CD14-positive monocyte (primary cell): Measurements from ENCODE around the gene SPACA1. TPM values are rescaled to one million over a fixed set of nuclear protein-coding genes. Genes with fewer than 3 reads are reported as not detected.
"Not testable (repeated sequence)": the region's sequence is repeated elsewhere in the genome, so short reads cannot be mapped to it uniquely, and the experiment has no call there.

ENCODE experiments used
- DNase-seq, 3 donors: peaks; one replicate each; pipeline ENCODE4 v3.0.0-alpha.2; 2011 to 2022
- H2AFZ ChIP-seq: 2 replicates; pipeline ENCODE4 v1.6.0; 2012; ENCODE audit warnings: mild to moderate bottlenecking, low read depth, low read length, inconsistent platforms; ENCODE audit not compliant: insufficient read depth, poor library complexity, severe bottlenecking
- H3K27ac ChIP-seq, 2 donors: 1 replicate in 1 of 2; 2 replicates in 1 of 2; pipeline ENCODE4 v1.5.1; 2012 to 2013; ENCODE audit warnings: low read length in 2 of 2, control low read depth in 1 of 2, inconsistent platforms in 1 of 2, low read depth in 1 of 2, mild to moderate bottlenecking in 1 of 2
- H3K27me3 ChIP-seq, 2 donors: one replicate each; pipeline versions ENCODE4 v1.6.0 to v1.6.1; 2011 to 2013; ENCODE audit warnings: low read length in 2 of 2; ENCODE audit not compliant: control insufficient read depth in 2 of 2, insufficient read depth in 2 of 2
- H3K36me3 ChIP-seq, 2 donors: replicated peaks in 1 of 2; 1 replicate in 1 of 2; 2 replicates in 1 of 2; pipeline versions ENCODE4 v1.5.1 to v1.6.1; 2012 to 2013; ENCODE audit warnings: low read length in 2 of 2, control low read depth in 1 of 2, inconsistent platforms in 1 of 2, mild to moderate bottlenecking in 1 of 2; ENCODE audit not compliant: insufficient read depth in 2 of 2, control insufficient read depth in 1 of 2
- H3K4me1 ChIP-seq, 2 donors: 1 replicate in 1 of 2; 2 replicates in 1 of 2; pipeline versions ENCODE4 v1.5.1 to v1.6.1; 2012 to 2013; ENCODE audit warnings: low read length in 2 of 2, control low read depth in 1 of 2, inconsistent platforms in 1 of 2, mild to moderate bottlenecking in 1 of 2, moderate library complexity in 1 of 2; ENCODE audit not compliant: insufficient read depth in 2 of 2, control insufficient read depth in 1 of 2
- H3K4me2 ChIP-seq: replicated peaks from 2 replicates; pipeline ENCODE3; 2012; ENCODE audit warnings: low read length, moderate library complexity, mild to moderate bottlenecking; ENCODE audit not compliant: poor library complexity, severe bottlenecking; ENCODE audit errors: extremely low read depth
- H3K4me3 ChIP-seq, 3 experiments: fragments of 200-600 bp in 1 of 3; sonication (generic) in 1 of 3; replicated peaks in 1 of 3; 1 replicate in 2 of 3; 2 replicates in 1 of 3; pipeline ENCODE4 v1.5.1; 2011 to 2013; ENCODE audit warnings: low read length in 3 of 3, mild to moderate bottlenecking in 3 of 3, control low read depth in 2 of 3, low read depth in 2 of 3, inconsistent platforms in 1 of 3, moderate library complexity in 1 of 3
- H3K79me2 ChIP-seq: 2 replicates; pipeline ENCODE4 v1.6.0; 2012; ENCODE audit warnings: mild to moderate bottlenecking, control low read depth, inconsistent platforms, low read length, moderate library complexity; ENCODE audit not compliant: insufficient read depth
- H3K9ac ChIP-seq: 2 replicates; pipeline ENCODE4 v1.6.0; 2017; ENCODE audit warnings: low read length, mild to moderate bottlenecking; ENCODE audit not compliant: insufficient read depth, poor library complexity, severe bottlenecking
- H3K9me3 ChIP-seq, 2 donors: replicated peaks in 1 of 2; 1 replicate in 1 of 2; 2 replicates in 1 of 2; pipeline versions ENCODE4 v1.5.1 to v1.6.1; 2012 to 2013; ENCODE audit warnings: low read length in 2 of 2, control low read depth in 1 of 2; ENCODE audit not compliant: control insufficient read depth in 1 of 2, insufficient read depth in 1 of 2
- H4K20me1 ChIP-seq: 2 replicates; pipeline ENCODE4 v1.6.0; 2012; ENCODE audit warnings: mild to moderate bottlenecking, low read length, control low read depth, moderate library complexity; ENCODE audit not compliant: insufficient read depth
- H3K27ac Mint-ChIP-seq, 7 donors: one replicate each; pipeline ENCODE4 v1.8.0; 2020; ENCODE audit warnings: mild to moderate bottlenecking in 7 of 7, mixed read lengths in 7 of 7, moderate library complexity in 6 of 7, inconsistent platforms in 2 of 7
- H3K27me3 Mint-ChIP-seq, 3 donors: one replicate each; pipeline ENCODE4 v1.8.0; 2021 to 2022; ENCODE audit warnings: low read depth in 3 of 3, mild to moderate bottlenecking in 3 of 3, mixed read lengths in 3 of 3, moderate library complexity in 3 of 3, inconsistent platforms in 1 of 3
- H3K36me3 Mint-ChIP-seq, 2 donors: one replicate each; pipeline ENCODE4 v1.8.0; 2020; ENCODE audit warnings: mixed read lengths in 2 of 2, inconsistent platforms in 1 of 2, mild to moderate bottlenecking in 1 of 2
- H3K4me1 Mint-ChIP-seq: one replicate; pipeline ENCODE4 v1.8.0; 2020; ENCODE audit warnings: mild to moderate bottlenecking, mixed read lengths
- H3K4me3 Mint-ChIP-seq, 2 donors: one replicate each; pipeline ENCODE4 v1.8.0; 2020; ENCODE audit warnings: mild to moderate bottlenecking in 2 of 2, mixed read lengths in 2 of 2, moderate library complexity in 1 of 2
- H3K9me3 Mint-ChIP-seq, 7 donors: one replicate each; pipeline ENCODE4 v1.8.0; 2020 to 2022; ENCODE audit warnings: mixed read lengths in 7 of 7, mild to moderate bottlenecking in 6 of 7, moderate library complexity in 6 of 7, inconsistent platforms in 2 of 7
- WGBS: methylation state at CpG from one replicate; pipeline ENCODE4 v1.1.5; 2013; ENCODE audit warnings: missing lambda C conversion rate; ENCODE audit not compliant: insufficient coverage; 5-methylcytosine and 5-hydroxymethylcytosine counted together
- intact Hi-C, 2 donors: fragments of 100-400 bp; cut with micrococcal nuclease; formaldehyde crosslinking; loops; one replicate each; pipeline versions ENCODE4 v1.15.0 to v1.15.1; 2023
- polyA minus RNA-seq: library from RNA; depleted of rRNA, polyadenylated mRNA; stranded (reverse); fragments of >200 nt; gene quantifications from 2 replicates; pipeline ENCODE4 v1.2.3, GENCODE V29; 2012
- polyA plus RNA-seq, 3 donors: library from polyadenylated mRNA; depleted of rRNA in 1 of 3; unstranded in 2 of 3; stranded (reverse) in 1 of 3; fragments of 300-500 nt in 2 of 3; fragments of >200 nt in 1 of 3; fragmentation: Illumina TruSeq in 2 of 3; gene quantifications; 1 replicate in 2 of 3; 2 replicates in 1 of 3; pipeline ENCODE4 v1.2.3, GENCODE V29; 2012 to 2021
- total RNA-seq, 12 experiments: library from RNA in 1 of 12; stranded (reverse) in 1 of 12; fragments of 120-200 nt in 1 of 12; gene quantifications; one replicate each; pipeline ENCODE4 v1.2.4 and lab custom pipeline; 2013 to 2026; ENCODE audit warnings: mixed read lengths in 6 of 12, inconsistent platforms in 1 of 12
- TF ChIP-seq, protein P1 (sequence below): fragments of 200-600 bp; IDR thresholded peaks from one replicate; pipeline ENCODE4 v1.8.0; 2022; ENCODE audit warnings: antibody characterized with exemption, mild to moderate bottlenecking

Gene SPACA1
- not detected for total RNA-seq (2013)
- polyA plus RNA-seq = not detected
- polyA minus RNA-seq = not detected in 2 replicates
- total RNA-seq (lab: John Stamatoyannopoulos, UW) = 0 to 1.8 (median 0) reads per million in 11 experiments

DNA sequence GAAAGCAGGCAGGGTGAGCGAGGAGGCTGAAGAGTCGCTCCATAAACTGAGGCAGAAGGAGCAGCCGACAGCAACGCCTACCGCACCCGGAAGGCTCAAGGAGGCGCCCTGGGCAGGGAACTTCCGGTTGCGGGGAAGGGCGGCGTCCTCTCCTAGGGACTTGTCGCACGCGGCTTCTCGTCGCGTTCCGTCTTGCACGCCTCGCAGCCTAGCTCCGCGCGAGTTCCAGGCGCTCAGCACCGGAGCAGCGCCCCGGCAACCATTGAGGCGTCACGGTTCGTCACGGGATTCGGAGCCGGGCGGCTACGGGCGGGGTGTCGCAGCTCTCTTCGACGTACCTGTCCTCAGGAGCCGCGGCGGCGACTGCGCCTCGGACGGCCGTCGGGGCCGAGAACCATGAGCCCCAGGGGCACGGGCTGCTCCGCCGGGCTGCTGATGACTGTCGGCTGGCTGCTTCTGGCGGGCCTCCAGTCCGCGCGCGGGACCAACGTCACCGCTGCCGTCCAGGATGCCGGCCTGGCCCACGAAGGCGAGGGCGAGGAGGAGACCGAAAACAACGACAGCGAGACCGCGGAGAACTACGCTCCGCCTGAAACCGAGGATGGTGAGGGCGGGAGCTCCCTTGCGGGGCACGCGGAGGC lies at the start of gene SPACA1:
SPACA1 (plus strand) TSS at position 332 of the 641 bp plus-strand sequence; CDS start at position 397, 65 bp downstream.
- Histone ChIP-seq H3K4me2 (no peak within 1 kb of the TSS), H4K20me1 (no peaks in the 10 kb centered on the region), H3K9me3 (peaks cover 0 to 9% of the 10 kb centered on the region in 2 donors), H3K4me1 (no peaks in the 10 kb centered on the region), H3K36me3 (no peaks in the 10 kb centered on the region), H3K4me3 (no peak within 1 kb of the TSS), H3K9ac (no peak within 1 kb of the TSS), H3K27me3 (peaks cover 0 to 17% of the 10 kb centered on the region in 2 donors), H3K79me2 (no peaks in the 10 kb centered on the region), H2AFZ (no peak within 1 kb of the TSS), H3K27ac (no peak within 1 kb of the TSS)
- no peak for DNase-seq
- no peak within 1 kb of the TSS for H3K4me3 Mint-ChIP-seq
- H3K27me3 Mint-ChIP-seq = peaks cover 5 to 16% (median 11%) of the 10 kb centered on the region in 3 donors
- H3K4me1 Mint-ChIP-seq = no peaks in the 10 kb centered on the region
- intact Hi-C loops = no loop called here
- TF ChIP-seq, protein P1, sequence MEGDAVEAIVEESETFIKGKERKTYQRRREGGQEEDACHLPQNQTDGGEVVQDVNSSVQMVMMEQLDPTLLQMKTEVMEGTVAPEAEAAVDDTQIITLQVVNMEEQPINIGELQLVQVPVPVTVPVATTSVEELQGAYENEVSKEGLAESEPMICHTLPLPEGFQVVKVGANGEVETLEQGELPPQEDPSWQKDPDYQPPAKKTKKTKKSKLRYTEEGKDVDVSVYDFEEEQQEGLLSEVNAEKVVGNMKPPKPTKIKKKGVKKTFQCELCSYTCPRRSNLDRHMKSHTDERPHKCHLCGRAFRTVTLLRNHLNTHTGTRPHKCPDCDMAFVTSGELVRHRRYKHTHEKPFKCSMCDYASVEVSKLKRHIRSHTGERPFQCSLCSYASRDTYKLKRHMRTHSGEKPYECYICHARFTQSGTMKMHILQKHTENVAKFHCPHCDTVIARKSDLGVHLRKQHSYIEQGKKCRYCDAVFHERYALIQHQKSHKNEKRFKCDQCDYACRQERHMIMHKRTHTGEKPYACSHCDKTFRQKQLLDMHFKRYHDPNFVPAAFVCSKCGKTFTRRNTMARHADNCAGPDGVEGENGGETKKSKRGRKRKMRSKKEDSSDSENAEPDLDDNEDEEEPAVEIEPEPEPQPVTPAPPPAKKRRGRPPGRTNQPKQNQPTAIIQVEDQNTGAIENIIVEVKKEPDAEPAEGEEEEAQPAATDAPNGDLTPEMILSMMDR = no peak
- H3K27ac Mint-ChIP-seq = no peak within 1 kb of the TSS
- H3K36me3 Mint-ChIP-seq = peaks cover 0 to 1% of the 10 kb centered on the region in 2 donors
- H3K9me3 Mint-ChIP-seq = peaks cover 0 to 17% (median 10%) of the 10 kb centered on the region in 7 donors
- 66% methylated on average over 75 of the region's 77 CpGs for WGBS

- no peak overlapping the region for H3K9ac ChIP-seq
- H3K36me3 Mint-ChIP-seq = no peaks in the 10 kb centered on the region
- peaks cover 0 to 2% (median 2%) of the 10 kb centered on the region in 3 donors for H3K27me3 Mint-ChIP-seq
- TF ChIP-seq, protein P1 = no peak
- no peak overlapping the region for H3K27ac Mint-ChIP-seq
- no peak overlapping the region for H3K4me3 Mint-ChIP-seq
- no peak overlapping the region for H3K4me2 ChIP-seq
- no peak overlapping the region for H3K27ac ChIP-seq
- H2AFZ ChIP-seq = no peak overlapping the region
- H3K9me3 ChIP-seq = no peaks in the 10 kb centered on the region
- peaks cover 3% of the 10 kb centered on the region for H3K4me1 Mint-ChIP-seq
- no peaks in the 10 kb centered on the region for H3K36me3 ChIP-seq
- intact Hi-C loops = no loop called here
- peaks cover 0 to 4% (median 0%) of the 10 kb centered on the region in 7 donors for H3K9me3 Mint-ChIP-seq
- no peaks in the 10 kb centered on the region for H4K20me1 ChIP-seq
- 100% methylated on average over 1 of the region's 1 CpG for WGBS
- H3K79me2 ChIP-seq = no peaks in the 10 kb centered on the region
- no peak for DNase-seq
- no peaks in the 10 kb centered on the region for H3K27me3 ChIP-seq
- H3K4me3 ChIP-seq = no peak overlapping the region
- no peaks in the 10 kb centered on the region for H3K4me1 ChIP-seq
These were observed 46.9 kb upstream of the SPACA1 start for GRCh38 chr6:88000713-88001112.

DNA sequence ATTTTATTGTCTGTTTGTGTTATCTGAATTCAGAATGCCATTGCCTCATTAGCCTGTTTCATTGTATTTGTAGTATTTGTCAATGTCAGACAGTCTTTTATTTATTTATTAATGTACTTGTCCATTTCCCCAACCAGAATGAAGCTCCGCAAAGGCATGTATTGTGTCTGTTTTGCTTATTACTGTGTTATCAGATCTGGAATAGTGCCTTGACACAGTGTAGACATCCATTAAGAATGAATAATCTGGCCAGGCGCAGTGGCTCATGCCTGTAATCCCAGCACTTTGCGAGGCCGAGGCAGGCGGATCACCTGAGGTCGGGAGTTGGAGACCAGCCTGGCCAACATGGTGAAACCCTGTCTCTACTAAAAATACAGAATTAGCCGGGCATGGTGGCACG lies 46.4 kb upstream of the SPACA1 start:
- DNase-seq, H3K27me3 ChIP-seq, H3K9me3 Mint-ChIP-seq, H3K4me2 ChIP-seq, H3K4me1 ChIP-seq, H3K27ac ChIP-seq, H3K4me3 Mint-ChIP-seq, H3K79me2 ChIP-seq, H3K9ac ChIP-seq, H3K36me3 Mint-ChIP-seq, H2AFZ ChIP-seq, H3K27me3 Mint-ChIP-seq, intact Hi-C loops, H3K27ac Mint-ChIP-seq, H3K4me1 Mint-ChIP-seq, H3K36me3 ChIP-seq, H3K9me3 ChIP-seq, H3K4me3 ChIP-seq, H4K20me1 ChIP-seq: not testable (repeated sequence)
- WGBS = 96% methylated on average over 7 of the region's 8 CpGs
